ENCODE measurements around the gene PI4KA. TPM values are rescaled to one million over a fixed set of nuclear protein-coding genes. Genes with fewer than 3 reads are reported as not detected.
A peak's percentile ranks its signal among the peaks of the same experiment; 100 is the strongest.
"Not testable (repeated sequence)": the region's sequence is repeated elsewhere in the genome, so short reads cannot be mapped to it uniquely, and the experiment has no call there.

The PI4KA gene
- polyA plus RNA-seq, 5 donors = 46.5 to 73.7 (median 72.2) TPM

DNA sequence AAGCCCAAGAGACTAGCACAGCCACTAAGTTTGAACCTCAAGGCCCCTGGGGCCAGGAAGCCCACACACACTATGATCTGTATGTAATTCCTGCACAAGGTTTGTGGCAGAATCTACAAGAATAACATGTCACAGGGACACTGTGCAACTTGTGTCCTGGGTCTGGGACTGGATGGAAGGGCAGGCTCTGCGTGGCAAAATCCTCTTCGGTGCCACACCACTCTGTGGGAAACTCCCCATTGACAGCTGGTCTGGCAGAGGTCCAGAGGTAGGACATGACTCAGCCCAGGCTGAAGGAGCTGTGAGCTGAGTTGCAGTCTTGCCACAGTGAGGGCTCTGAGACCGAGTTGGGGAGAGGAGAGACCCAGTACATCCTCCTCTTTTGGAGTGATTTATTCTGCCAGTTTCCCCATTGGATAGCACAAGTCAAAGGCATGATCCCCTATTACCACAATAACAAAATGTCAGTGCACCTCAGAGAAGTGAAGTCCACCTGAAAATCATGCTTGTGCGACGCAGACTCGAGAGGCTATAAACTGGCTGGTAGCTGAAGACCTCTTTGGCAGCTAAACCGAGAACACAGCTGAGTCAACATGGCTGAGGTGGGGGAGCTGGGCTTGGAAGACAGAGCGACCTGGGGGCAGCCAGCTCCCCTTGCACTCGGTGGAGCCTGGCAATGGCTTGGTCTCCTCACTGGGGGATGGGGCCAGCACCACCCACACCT is 108.0 kb downstream of the PI4KA start:
- no peak for DNase-seq

GRCh38 chr22:20749453-20749852 is 109.2 kb downstream of the PI4KA start:
- no peak for DNase-seq

- DNase-seq = peak; percentile 47 to 55
These were observed 109.7 kb downstream of the PI4KA start for GRCh38 chr22:20748731-20749428.

DNA sequence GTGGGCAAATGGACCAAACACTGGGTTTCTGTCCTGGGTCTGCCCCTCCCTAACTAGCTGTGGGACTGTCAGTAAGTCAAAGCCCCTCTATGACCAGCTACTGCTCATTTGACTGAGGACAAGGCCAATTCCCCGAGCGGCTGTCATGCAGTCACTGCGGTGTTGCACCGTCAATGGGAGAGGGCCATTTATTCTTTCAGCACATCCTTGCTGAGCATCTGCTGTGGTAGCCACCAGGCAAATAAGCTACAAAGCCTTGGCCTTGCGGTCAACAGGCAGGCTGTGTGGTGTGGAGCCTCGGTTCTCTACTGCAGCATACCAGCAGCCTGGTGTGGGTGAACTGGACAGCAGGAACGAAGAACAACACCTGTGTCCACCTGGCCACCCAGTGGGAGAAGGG is 110.5 kb downstream of the PI4KA start:
- DNase-seq = no peak

GRCh38 chr22:20747223-20747622 is 111.4 kb downstream of the PI4KA start:
- no peak for DNase-seq

DNA sequence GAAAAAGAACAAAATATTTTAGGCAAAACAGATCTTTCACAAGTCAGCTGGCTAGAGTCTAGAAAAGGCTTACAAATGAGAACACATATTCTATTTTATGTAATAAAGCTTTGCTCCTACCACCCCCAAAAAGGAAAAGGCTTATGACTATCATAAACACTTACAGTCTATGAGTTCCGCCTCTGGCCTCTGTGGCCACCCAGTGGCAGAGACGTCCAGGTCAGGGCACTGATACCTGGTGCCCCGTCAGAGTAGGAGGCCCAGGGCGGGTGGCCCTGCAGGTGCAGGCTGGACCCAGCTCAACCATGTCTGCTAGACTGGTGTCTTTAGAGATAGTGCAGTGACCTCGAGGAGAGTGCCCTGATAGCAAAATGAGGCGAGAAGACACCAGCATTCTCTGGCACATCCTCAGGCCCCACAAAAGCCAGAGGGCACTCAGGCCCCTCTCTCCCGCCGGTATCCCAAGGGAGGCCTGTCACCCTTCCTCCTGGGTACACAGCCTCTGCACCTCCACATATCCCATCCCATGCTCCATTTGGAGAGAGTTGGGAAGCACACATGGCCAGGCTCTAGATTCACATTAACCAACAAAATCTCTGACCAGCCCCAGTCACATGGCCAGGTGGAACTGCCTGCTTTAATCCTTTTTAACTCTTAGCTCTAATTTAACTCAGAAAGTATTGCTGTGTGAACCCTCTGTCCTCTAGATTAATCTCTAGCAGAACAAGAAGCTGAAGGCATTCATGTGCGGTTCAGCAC is 112.0 kb downstream of the PI4KA start:
- DNase-seq = no peak

- no peak for DNase-seq
These were observed 113.5 kb downstream of the PI4KA start for GRCh38 chr22:20745119-20745518.

- DNase-seq = no peak
These were observed 114.2 kb downstream of the PI4KA start for GRCh38 chr22:20744456-20744855.

DNA sequence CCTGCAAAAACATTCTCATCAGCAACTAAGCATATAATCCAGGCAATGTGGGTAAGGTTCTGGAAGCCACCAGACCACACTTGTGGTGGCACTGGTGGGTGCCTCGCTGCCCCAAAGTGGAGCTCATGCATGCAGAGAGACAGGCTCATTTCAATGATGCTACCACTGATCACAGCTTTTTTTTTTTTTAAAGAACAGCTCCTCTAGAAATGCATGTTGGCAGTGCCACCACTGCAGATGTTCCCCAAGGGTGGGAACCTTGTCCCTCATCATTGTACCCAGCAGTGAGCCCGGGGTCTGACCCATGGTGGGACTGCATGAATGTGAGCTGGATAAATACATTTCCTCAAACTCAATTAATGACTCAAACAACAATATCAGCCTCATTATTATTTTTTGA is 115.8 kb downstream of the PI4KA start:
- no peak for DNase-seq

DNA sequence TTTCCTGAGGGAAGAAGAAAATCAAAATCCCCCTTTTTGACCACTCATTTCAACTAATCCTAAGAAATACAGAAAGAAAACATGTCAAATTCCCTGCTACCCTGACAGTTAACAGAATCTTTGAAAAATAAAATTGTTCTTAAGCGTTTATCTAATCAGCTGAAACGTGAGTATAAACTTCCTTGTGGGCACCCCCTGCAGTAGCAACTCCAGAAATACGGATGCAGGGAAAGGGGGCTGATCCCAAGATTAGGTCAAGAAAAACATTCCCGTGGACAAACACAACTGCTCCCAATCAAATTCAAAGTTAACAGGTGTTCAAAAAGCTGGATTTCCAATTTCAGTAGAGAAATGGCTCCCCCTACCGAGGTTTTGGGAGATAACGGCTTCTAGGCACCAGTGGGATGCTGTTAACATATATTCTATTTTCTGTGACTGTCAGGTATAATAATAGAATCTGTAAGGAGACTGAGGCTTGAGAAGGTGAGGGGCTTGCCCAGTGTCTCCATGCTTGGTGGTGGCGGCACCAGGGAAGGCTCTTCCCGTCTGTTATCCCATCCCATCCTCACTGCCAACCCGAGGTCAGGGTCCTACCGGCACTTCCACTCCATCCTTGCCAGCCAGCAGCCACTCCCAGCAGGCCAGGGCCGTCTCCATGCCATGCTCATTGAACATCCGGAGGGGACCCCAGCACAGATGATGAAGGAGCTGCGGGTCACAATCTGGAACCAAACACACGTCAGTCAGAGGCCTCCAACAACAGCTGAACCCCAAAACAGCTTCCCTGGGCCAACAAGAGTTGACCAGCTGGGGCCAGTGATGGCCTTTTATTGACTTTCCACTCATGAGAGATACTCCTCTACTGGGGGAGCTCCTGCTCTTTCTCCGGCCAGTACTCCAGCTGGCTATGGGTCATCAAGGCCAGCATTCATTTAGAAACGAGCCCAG is 116.7 kb downstream of the PI4KA start:
- no peak for DNase-seq

- DNase-seq = no peak
These were observed 117.5 kb downstream of the PI4KA start for GRCh38 chr22:20741008-20741633.

DNA sequence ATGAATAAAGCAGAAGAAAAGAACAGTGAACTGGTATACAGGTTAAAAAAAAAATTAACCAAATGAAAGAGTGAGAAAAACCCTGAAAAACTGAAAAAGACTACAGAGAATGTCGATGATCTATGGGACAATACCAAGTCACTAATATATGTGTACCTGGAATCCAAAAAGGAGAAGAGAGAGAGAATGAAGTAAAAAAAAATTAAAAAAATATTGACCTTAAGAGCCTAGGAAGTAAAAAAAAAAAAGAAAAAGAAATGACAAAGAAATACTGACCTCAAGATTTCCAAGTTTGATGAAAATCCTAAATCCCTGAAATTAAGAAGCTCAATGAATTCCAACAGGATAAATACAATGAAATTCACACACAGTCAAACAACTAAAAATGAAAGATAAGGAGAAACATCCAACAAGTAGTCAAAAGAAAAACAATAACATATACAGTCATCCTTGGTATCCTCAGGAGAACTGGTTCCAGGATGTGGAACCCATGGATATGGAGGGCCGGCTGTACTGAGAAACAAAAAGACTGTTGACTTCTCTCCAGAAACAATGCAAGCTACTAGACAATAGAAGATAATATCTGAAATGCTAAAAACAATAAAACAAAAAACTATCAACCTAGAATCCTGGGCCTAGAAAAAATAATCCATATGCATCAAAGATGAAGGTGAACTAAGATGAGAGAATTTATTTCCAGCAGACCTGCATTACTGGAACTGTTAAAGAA is 118.2 kb downstream of the PI4KA start:
- no peak for DNase-seq

GRCh38 chr22:20738394-20739089 is 120.1 kb downstream of the PI4KA start:
- no peak for DNase-seq

- DNase-seq = not testable (repeated sequence)
These were observed 121.7 kb downstream of the PI4KA start for GRCh38 chr22:20736891-20737290.

GRCh38 chr22:20735356-20736162 is 123.1 kb downstream of the PI4KA start:
- DNase-seq = not testable (repeated sequence)

DNA sequence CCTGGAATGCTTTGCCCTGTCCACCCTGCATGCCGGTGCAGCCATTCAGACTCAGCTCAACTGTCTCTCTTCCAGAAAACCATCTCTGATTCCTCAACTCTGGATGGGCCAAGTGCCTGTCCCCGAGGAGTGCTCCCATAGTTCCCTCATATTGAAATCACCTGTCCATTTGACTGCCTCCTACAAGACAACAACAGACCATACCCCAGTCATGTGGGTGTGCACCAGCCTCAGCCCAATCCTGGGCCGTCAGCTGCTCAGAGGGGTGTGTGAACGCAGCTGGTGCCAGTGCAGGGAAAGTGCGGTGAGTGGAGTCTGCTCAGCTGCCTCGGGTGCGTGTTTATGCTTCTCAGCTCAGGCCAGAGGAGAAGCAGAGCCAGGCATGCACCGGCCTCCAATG is 126.2 kb downstream of the PI4KA start:
- not testable (repeated sequence) for DNase-seq

DNA sequence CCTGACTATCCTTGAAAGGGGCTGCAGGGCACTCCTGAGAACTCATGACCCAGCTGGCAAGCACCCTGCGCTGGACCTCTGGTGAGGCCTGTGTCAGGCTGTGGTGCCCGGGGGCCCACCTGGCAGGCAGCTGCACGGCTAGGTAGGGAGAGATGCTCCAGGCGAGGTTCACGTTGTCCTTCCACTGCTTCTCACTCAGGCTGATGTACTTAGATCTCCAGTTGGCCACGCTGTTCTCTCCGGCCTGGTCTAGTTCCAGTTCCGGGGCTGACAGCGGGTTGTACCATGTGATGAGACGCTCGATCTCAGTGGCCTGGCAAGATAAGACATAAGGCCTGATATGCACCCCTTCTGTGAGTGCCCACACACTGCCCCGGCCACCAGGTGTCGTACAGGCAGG is 129.4 kb downstream of the PI4KA start:
- no peak for DNase-seq

DNA sequence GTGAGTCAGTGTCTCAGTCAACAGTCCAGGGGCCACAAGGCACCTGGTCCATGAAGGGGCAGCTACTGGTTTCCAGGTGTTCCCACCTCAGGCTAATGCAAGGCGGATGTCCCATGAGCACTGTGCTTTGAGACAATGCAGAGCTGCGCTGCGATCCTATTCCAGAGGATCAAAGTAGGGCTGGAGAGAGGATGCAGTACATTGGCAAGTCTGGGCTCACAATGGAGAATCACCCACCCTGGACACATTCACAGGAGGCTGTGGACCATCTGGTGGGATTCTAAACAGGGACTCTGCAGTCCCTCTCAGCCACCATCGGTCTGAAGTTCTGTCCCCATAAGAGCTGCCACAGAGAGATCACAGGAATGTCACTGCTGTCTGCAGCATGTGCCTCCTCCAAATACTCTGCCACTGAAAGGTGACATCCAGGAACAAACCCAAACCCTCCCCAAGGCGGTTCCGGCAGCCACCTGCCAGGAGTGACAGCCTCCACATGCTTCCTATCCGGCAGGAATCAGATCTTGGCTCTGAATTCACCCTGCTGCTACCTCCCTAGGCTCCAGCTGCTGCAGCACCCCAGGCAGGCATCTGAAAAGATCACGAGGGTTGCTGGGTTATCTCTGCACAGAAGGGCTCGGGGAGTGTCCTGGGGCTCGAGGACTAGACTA is 130.0 kb downstream of the PI4KA start:
- no peak for DNase-seq

All from right lung (tissue), 5 donors.